DMS114 treated with DMSO at 0.1 percent for 48 hours (cell line): ENCODE data around the gene MRS2.
"Not testable (repeated sequence)": the region's sequence is repeated elsewhere in the genome, so short reads cannot be mapped to it uniquely, and the experiment has no call there.

Experiments used
- DNase-seq: peaks from one replicate; lab custom pipeline; 2025; ENCODE audit not compliant: unreplicated experiment; lab: John Stamatoyannopoulos, UW

The MRS2 gene

GRCh38 chr6:24402697-24403500 lies at the start of gene MRS2:
MRS2 (plus strand) TSS chr6:24402936; CDS start chr6:24403047, 111 bp downstream.
- peak; percentile 63 for DNase-seq

GRCh38 chr6:24353861-24354260 lies 48.9 kb upstream of the MRS2 start:
- no peak for DNase-seq

DNA sequence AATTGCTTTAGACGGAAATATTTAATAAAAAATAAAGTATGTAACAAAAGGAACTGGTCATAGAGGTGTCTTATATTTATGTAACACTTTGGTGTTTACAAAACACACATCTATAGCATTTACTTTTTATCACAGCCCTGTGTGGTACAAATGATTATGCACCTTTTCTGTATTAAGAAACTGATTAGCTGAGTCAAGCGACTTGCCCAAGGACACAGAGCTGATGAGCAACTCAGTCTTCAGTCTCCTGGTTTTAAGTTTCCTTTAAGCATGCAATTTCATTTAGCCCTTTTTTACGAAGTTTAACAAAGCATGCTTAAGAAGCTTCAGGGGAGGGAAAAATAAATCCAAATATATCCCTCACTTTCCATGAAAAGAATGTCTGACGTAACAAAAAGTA lies 47.3 kb upstream of the MRS2 start:
- DNase-seq, result no peak

GRCh38 chr6:24356310-24356973 lies 46.3 kb upstream of the MRS2 start:
- no peak for DNase-seq

DNA sequence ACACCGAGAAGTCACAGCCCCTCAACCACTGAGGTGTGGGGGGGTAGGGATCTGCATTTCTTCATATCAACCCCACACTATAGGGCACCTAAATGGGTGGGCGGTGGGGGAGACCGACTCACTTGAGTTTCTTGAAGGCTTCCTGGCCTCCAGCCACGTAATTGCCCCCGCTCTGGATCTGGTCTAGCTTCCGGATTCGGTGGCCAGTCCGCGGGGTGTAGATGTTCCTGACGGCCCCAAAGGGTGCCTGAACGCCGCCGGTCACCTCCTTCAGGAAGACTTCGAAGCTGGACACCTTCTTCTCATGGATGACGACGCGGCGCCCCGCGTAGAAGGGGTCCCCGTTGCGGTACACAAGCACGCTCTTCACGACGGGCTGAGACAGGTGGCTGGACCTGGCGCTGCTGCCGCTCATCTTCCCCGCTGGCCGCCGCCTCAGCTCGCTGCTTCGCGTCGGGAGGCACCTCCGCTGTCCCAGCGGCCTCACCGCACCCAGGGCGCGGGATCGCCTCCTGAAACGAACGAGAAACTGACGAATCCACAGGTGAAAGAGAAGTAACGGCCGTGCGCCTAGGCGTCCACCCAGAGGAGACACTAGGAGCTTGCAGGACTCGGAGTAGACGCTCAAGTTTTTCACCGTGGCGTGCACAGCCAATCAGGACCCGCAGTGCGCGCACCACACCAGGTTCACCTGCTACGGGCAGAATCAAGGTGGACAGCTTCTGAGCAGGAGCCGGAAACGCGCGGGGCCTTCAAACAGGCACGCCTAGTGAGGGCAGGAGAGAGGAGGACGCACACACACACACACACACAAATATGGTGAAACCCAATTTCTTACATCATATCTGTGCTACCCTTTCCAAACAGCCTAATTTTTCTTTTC lies 45.2 kb upstream of the MRS2 start, which contains the start of gene DCDC2:
DCDC2 (minus strand) TSS at position 724 of the 883 bp plus-strand sequence; CDS start at position 415, 309 bp downstream.
- peak; percentile 41 for DNase-seq

DNA sequence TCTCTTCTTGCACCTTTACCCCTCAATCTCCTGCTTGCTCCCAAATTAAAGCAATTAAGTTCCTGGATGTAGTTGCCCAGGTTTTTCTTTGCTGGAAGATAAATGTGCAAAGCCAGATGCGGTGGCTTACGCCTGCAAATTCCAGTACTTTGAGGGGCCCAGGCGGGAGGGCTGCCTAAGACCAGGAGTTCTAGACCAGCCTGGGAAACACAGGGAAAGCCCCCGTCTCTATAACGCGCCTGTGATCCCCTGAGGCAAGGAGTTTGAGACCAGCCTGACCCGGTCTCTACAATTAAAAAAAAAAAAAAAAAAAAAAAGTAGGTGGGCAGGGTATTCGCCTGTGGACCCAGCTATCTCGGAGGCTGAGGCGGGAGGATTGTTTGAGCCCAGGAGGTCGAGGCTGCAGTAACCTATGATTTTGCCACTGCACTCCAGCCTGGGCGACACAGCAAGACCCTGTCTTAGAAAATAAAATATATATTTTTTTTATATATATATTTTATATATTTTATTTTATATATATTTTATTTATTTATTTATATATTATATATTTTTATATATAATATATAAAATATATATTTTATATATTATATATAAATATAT lies 44.4 kb upstream of the MRS2 start:
- no peak for DNase-seq

- DNase-seq, result peak; percentile 72
Measured at GRCh38 chr6:24359640-24360454, 42.9 kb upstream of the MRS2 start.

DNA sequence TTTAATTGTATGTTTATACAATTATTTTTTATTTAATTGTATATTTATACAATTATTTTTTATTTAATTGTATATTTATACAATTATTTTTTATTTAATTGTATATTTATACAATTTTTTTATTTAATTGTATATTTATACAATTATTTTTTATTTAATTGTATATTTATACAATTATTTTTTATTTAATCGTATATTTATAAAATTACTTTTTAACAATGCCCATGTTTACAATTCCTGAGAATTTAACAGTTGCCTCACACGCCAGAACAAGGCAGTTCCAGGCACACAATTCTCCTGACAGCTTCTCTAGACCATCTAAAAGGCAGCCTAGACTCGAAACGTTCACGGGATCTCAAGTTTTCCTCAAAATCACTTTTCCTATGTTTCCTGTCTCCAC lies 40.4 kb upstream of the MRS2 start:
- DNase-seq, result not testable (repeated sequence)

DNA sequence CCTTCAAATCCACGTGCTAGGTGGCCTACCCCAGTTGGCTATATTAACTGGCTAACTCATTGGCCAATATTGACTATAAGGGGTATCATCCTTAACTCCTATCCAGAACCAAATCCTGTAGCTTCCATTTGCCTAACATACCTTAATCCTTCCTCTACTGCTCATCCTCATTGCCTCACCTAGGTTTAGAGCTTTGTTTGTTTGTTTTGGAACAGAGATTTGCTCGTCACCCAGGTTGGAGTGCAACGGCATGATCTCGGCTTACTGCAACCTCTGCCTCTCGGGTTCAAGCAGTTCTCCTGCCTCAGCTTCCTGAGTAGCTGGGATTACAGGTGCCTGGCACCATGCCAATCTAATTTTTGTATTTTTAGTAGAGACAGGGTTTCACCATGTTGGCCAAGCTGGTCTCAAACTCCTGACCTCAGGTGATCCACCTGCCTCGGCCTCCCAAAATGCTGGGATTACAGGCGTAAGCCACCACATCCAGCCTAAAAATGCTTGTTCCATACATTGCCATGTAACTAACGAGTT lies 37.6 kb upstream of the MRS2 start:
- DNase-seq, result not testable (repeated sequence)

GRCh38 chr6:24374612-24375011 lies 28.1 kb upstream of the MRS2 start:
- no peak for DNase-seq

GRCh38 chr6:24376871-24377270 lies 25.9 kb upstream of the MRS2 start:
- DNase-seq, result no peak

DNA sequence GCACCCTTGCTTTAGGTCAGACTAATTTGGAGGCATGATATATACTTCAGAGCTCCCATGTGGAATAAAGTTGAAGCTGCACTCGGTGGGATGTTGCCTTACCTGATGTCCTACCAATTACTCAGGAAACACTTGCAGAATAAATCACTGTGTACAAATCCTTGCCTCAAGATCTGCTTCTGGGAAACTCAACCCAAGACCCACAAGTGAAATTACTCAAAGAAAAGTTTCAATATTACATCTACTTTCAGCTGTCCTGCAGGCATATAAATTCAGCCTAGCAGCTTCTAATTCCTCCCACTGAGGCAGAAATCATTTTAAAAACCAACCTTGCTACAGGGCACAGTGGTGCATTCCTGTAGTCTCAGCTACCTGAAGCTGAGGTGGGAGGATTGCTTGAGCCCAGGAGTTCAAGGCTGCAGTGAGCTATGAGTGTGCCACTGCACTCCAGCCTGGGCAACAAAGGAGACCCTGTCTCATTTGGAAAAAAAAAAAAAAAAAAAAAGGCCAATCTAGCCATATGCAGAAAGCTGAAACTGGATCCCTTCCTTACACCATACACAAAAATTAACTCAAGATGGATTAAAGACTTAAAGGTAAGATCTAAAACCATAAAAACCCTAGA lies 24.2 kb upstream of the MRS2 start:
- DNase-seq, result no peak

DNA sequence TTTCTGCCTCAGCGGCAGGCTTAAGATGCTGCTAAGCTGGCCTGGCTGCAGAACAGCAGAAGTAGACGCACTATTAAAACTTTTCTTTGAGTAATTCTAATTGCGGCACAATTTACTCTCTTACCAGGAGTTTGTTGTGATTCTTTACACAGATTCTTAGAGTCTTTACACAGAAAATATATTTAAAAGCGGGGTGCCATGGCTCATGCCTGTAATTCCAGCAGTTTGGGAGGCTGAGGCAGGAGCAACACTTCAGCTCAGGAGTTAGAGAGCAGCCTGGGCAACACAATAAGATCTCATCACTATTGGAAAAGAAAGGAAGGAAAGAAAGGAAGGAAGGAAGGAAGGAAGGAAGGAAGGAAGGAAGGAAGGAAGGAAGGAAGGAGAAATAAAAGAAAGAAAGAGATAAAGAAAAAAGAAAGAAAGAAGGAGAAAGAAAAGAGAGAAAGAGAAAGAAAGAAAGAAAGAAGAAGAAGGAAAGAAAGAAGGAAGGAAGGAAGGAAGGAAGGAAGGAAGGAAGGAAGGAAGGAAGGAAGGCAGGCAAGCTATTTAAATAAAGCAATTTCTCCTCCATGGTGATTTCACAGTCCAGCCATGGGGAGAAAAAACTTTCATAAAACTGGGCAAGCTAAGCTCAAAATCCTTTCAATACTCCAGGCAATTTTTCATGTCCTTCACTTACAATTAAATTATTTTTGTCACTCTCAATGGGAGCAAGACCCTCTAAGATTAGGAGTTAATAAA lies 21.1 kb upstream of the MRS2 start:
- DNase-seq, result no peak

DNA sequence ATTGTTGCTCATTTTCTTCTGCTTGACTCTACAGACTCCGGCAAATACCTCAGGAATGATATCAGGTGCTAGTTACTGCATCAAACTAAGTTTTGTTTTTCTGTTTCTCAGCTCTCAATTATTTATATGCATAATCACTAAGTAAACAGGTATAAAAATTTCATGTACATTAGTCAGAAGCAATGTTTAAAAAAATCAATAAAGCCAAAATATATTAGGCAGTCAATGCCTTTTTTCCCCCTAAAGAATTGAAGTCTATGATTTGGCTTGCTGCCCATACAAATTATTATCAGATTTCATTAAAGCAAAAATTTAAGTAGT lies 20.6 kb upstream of the MRS2 start:
- DNase-seq, result no peak

DNA sequence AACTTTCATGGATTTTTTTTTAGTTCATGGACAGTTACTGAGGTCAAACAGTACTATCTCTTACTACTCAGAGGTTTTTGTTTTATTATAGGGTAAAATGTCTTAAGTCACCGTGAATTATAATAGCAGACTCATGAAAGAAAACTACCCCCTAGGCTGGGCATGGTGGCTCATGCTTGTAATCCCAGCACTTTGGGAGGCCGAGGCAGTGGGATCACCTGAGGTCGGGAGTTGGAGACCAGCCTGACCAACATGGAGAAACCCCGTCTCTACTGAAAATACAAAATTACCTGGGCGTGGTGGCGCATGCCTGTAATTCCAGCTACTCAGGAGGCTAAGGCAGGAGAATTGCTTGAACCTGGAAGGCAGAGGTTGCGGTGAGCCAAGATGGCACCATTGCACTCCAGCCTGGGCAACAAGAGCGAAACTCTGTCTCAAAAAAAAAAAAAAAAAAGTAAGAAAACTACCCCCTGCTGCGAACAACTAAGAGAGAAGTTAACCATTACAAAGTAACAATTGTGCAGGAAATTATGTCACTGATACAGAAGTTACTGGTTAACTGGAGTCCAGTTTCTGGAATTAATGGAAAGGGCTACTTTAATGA lies 19.7 kb upstream of the MRS2 start:
- DNase-seq, result not testable (repeated sequence)

DNA sequence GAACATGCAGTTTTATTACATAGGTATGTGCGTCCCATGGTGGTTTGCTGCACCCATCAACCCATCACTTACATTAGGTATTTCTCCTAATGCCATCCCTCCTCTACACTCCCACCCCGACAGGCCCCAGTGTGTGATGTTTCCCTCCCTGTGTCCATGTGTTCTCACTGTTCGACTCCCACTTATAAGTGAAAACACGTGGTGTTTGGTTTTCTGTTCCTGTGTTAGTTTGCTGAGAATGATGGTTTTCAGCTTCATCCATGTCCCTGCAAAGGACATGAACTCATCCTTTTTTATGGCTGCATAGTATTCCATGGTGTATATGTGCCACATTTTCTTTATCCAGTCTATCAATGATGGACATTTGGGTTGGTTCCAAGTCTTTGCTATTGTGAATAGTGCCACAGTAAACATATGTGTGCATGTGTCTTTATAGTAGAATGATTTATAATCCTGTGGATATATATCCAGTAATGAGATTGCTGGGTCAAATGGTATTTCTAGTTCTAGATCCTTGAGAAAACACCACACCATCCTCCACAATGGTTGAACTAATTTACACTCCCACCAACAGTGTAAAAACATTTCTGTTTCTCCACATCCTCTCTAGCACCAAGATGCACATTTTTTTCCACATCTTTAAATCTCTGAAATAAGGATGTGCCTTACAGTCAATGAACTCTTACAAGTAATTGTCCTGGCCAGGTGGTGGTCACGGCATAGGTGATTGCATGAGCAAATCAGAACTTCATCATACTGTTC lies 18.2 kb upstream of the MRS2 start:
- not testable (repeated sequence) for DNase-seq

- DNase-seq, result no peak
Measured at GRCh38 chr6:24385536-24386269, 17.0 kb upstream of the MRS2 start.
